ENCODE data around the gene CYB5RL.

DNA sequence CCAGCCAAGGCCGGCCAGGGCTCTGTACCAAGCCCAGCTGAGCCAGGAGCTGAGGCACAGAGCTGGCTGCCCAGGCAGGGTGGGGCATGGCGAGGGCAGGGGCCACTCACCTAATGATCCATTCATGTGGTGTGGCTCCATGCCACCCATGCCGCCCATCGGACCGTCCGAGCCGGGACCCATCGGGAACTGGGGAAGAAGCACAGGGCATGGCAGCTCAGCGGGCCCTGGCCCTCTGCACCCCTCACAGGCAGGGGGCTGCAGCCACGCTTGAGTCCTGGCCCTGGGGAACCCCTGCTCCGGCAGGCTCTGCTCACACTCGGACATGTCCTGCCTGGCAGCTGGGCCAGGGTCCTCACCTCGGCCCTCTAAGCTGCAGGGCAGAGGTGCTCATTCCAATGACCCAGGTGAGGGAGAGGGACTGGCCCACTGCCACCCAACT is 28.8 kb upstream of the CYB5RL start:
- TF ChIP-seq POLR2A (IDR thresholded peaks at IDR 0.05; ENCODE audit: low read depth, low read length) (no peak), POLR2AphosphoS5 (IDR thresholded peaks at IDR 0.05; ENCODE audit: low read depth, low read length) (no peak), POU2F2 (IDR thresholded peaks at IDR 0.05; ENCODE audit: low read depth, low read length) (no peak), PAX5 (IDR thresholded peaks at IDR 0.05; ENCODE audit: insufficient read depth, low read length, severe bottlenecking) (no peak), SPI1 (IDR thresholded peaks at IDR 0.05; ENCODE audit: low read depth, low read length) (no peak)

Data from GM12891 (cell line).